H9 (cell line): Measurements from ENCODE around the gene CRACR2A. TPM values are rescaled to one million over a fixed set of nuclear protein-coding genes. Genes with fewer than 3 reads are reported as not detected.

ENCODE experiments used
- DNase-seq: peaks from one replicate; pipeline ENCODE4 v3.0.0-alpha.2; 2017
- H2AFZ ChIP-seq: one replicate; pipeline ENCODE4 v1.6.1; 2013; ENCODE audit warnings: mild to moderate bottlenecking, low read length, control low read depth, moderate library complexity
- H2AK5ac ChIP-seq: 2 replicates; pipeline ENCODE4 v1.6.1; 2013; ENCODE audit warnings: low read length, control low read depth, mixed read lengths; ENCODE audit not compliant: insufficient read length
- H2BK120ac ChIP-seq: one replicate; pipeline ENCODE4 v1.6.1; 2013; ENCODE audit warnings: low read depth, mild to moderate bottlenecking, low read length, control low read depth, inconsistent platforms; ENCODE audit not compliant: poor library complexity, severe bottlenecking
- H2BK12ac ChIP-seq: 2 replicates; pipeline ENCODE4 v1.6.1; 2013; ENCODE audit warnings: low read length, control low read depth, mixed read lengths, low read depth; ENCODE audit not compliant: insufficient read length
- H2BK15ac ChIP-seq: 2 replicates; pipeline ENCODE4 v1.6.1; 2013; ENCODE audit warnings: low read depth, low read length, control low read depth
- H2BK20ac ChIP-seq: one replicate; pipeline ENCODE4 v1.6.1; 2013; ENCODE audit warnings: low read depth, mild to moderate bottlenecking, low read length, control low read depth, inconsistent platforms; ENCODE audit not compliant: poor library complexity, severe bottlenecking
- H2BK5ac ChIP-seq: 2 replicates; pipeline ENCODE4 v1.6.1; 2013; ENCODE audit warnings: low read length, control low read depth, mixed read lengths; ENCODE audit not compliant: insufficient read length
- H3K14ac ChIP-seq: 2 replicates; pipeline ENCODE4 v1.6.1; 2013; ENCODE audit warnings: low read length, control low read depth; ENCODE audit not compliant: insufficient read depth
- H3K18ac ChIP-seq: 2 replicates; pipeline ENCODE4 v1.6.1; 2013; ENCODE audit warnings: low read depth, mild to moderate bottlenecking, mixed read lengths, low read length, control low read depth; ENCODE audit not compliant: insufficient read length
- H3K23ac ChIP-seq: 2 replicates; pipeline ENCODE4 v1.6.1; 2013; ENCODE audit warnings: low read length, control low read depth, mixed read lengths, low read depth; ENCODE audit not compliant: insufficient read length
- H3K23me2 ChIP-seq: 2 replicates; pipeline ENCODE4 v1.6.1; 2013; ENCODE audit warnings: low read depth, mild to moderate bottlenecking, mixed read lengths, low read length, control low read depth; ENCODE audit not compliant: insufficient read length, poor library complexity, severe bottlenecking
- H3K27ac ChIP-seq: 2 replicates; pipeline ENCODE4 v1.5.1; 2013; ENCODE audit warnings: low read length, control low read depth, mixed read lengths, low read depth; ENCODE audit not compliant: insufficient read length
- H3K27me3 ChIP-seq: 2 replicates; pipeline ENCODE4 v1.6.1; 2013; ENCODE audit warnings: low read length, control low read depth, inconsistent platforms; ENCODE audit not compliant: insufficient read depth
- H3K4ac ChIP-seq: 2 replicates; pipeline ENCODE4 v1.6.1; 2013; ENCODE audit warnings: low read depth, mild to moderate bottlenecking, control low read depth, inconsistent platforms, low read length, moderate library complexity
- H3K4me1 ChIP-seq: 2 replicates; pipeline ENCODE4 v1.6.1; 2013; ENCODE audit warnings: low read length, control low read depth, inconsistent platforms; ENCODE audit not compliant: insufficient read depth
- H3K4me2 ChIP-seq: 2 replicates; pipeline ENCODE4 v1.6.1; 2013; ENCODE audit warnings: low read length, control low read depth, mixed read lengths; ENCODE audit not compliant: insufficient read length, insufficient read depth
- H3K56ac ChIP-seq: 2 replicates; pipeline ENCODE4 v1.6.1; 2013; ENCODE audit warnings: low read depth, mild to moderate bottlenecking, mixed read lengths, low read length, control low read depth; ENCODE audit not compliant: insufficient read length
- H3K79me1 ChIP-seq: 2 replicates; pipeline ENCODE4 v1.6.1; 2013; ENCODE audit warnings: low read depth, mild to moderate bottlenecking, moderate library complexity, low read length, control low read depth, inconsistent platforms; ENCODE audit not compliant: insufficient read depth, poor library complexity, severe bottlenecking
- H3K79me2 ChIP-seq: 2 replicates; pipeline ENCODE4 v1.6.1; 2013; ENCODE audit warnings: low read length, control low read depth, inconsistent platforms; ENCODE audit not compliant: insufficient read depth
- H3K9ac ChIP-seq: 2 replicates; pipeline ENCODE4 v1.6.1; 2013; ENCODE audit warnings: low read length, control low read depth, mixed read lengths; ENCODE audit not compliant: insufficient read length; ENCODE audit errors: extremely low read depth
- H3K9me3 ChIP-seq: one replicate; pipeline ENCODE4 v1.6.1; 2013; ENCODE audit warnings: low read depth, low read length, inconsistent platforms; ENCODE audit not compliant: control insufficient read depth
- H3T11ph ChIP-seq: one replicate; pipeline ENCODE4 v1.6.1; 2013; ENCODE audit warnings: mild to moderate bottlenecking, low read length, control low read depth, inconsistent platforms
- H4K20me1 ChIP-seq: one replicate; pipeline ENCODE4 v1.6.1; 2013; ENCODE audit not compliant: control insufficient read depth, insufficient read length, insufficient read depth
- H4K5ac ChIP-seq: 2 replicates; pipeline ENCODE4 v1.6.1; 2013; ENCODE audit warnings: low read depth, mild to moderate bottlenecking, mixed read lengths, low read length, control low read depth; ENCODE audit not compliant: insufficient read length
- H4K8ac ChIP-seq: replicated peaks from 2 replicates; pipeline ENCODE4 v1.6.1; 2013; ENCODE audit warnings: low read length, control low read depth, mixed read lengths, low read depth; ENCODE audit not compliant: insufficient read length
- H4K91ac ChIP-seq: 2 replicates; pipeline ENCODE4 v1.6.1; 2013; ENCODE audit warnings: low read depth, mild to moderate bottlenecking, moderate library complexity, mixed read lengths, low read length, control low read depth; ENCODE audit not compliant: insufficient read length
- H3K27ac Mint-ChIP-seq, 3 experiments: 2 replicates in 2 of 3; 3 replicates in 1 of 3; pipeline ENCODE4 v1.8.0; 2020 to 2021; ENCODE audit warnings: mixed read lengths in 3 of 3, mild to moderate bottlenecking in 1 of 3, moderate library complexity in 1 of 3
- H3K27me3 Mint-ChIP-seq: 2 replicates; pipeline ENCODE4 v1.8.0; 2021; ENCODE audit warnings: low read depth, mild to moderate bottlenecking, moderate library complexity, mixed read lengths
- H3K36me3 Mint-ChIP-seq, 3 experiments: 2 replicates in 2 of 3; 3 replicates in 1 of 3; pipeline ENCODE4 v1.8.0; 2020 to 2021; ENCODE audit warnings: low read depth in 3 of 3, mixed read lengths in 3 of 3; ENCODE audit not compliant: insufficient read depth in 1 of 3
- H3K4me1 Mint-ChIP-seq, 2 experiments: 2 replicates each; pipeline ENCODE4 v1.8.0; 2020; ENCODE audit warnings: mixed read lengths in 2 of 2
- H3K4me3 Mint-ChIP-seq, 2 experiments: 2 replicates in 1 of 2; 3 replicates in 1 of 2; pipeline ENCODE4 v1.8.0; 2020 to 2021; ENCODE audit warnings: mild to moderate bottlenecking in 2 of 2, mixed read lengths in 2 of 2, moderate library complexity in 1 of 2
- H3K9me3 Mint-ChIP-seq, 2 experiments: 2 replicates in 1 of 2; 3 replicates in 1 of 2; pipeline ENCODE4 v1.8.0; 2020; ENCODE audit warnings: mild to moderate bottlenecking in 2 of 2, mixed read lengths in 2 of 2, moderate library complexity in 1 of 2
- CTCF ChIP-seq: fragments of 200-600 bp; sonication (generic); conservative IDR thresholded peaks from 3 replicates; pipeline ENCODE4 v1.8.0; 2021; ENCODE audit warnings: antibody characterized with exemption, mild to moderate bottlenecking
- WGBS: extraction: QIAGEN DNeasy Blood & Tissue Kit; methylation state at CpG from one replicate; pipeline ENCODE4 v1.1.7; 2013; ENCODE audit warnings: missing lambda C conversion rate, low lambda C conversion rate, mixed read lengths; ENCODE audit not compliant: insufficient read length; ENCODE audit errors: extremely low coverage; 5-methylcytosine and 5-hydroxymethylcytosine counted together
- total RNA-seq: library from RNA; stranded (reverse); gene quantifications from 2 replicates; pipeline ENCODE4 v1.2.1, GENCODE V29; 2021

The CRACR2A gene
- total RNA-seq, 1 experiment from 2014 or later: 2.0 TPM

GRCh38 chr12:3630111-3630510 lies 122.8 kb downstream of the CRACR2A start:
- Mint-ChIP-seq H3K4me3 (no peak overlapping the region), H3K27ac (no peak overlapping the region; a peak in 1 of 7 replicates), H3K9me3 (no peaks in the 10 kb centered on the region), H3K36me3 (no peaks in the 10 kb centered on the region), H3K27me3 (no peaks in the 10 kb centered on the region; the same call in none of the 2 replicates), H3K4me1 (peaks cover 6 to 18% of the 10 kb centered on the region in 2 experiments)
- WGBS: no CpG with 5 or more reads among the region's 8 CpGs
- no peak overlapping the region for H2AK5ac ChIP-seq
- no peaks in the 10 kb centered on the region for H3K23me2 ChIP-seq
- no peak overlapping the region for H2BK120ac ChIP-seq
- no peak overlapping the region for H3K56ac ChIP-seq
- H2BK15ac ChIP-seq: no peak overlapping the region
- no peaks in the 10 kb centered on the region for H4K20me1 ChIP-seq
- no peak overlapping the region for H3K27ac ChIP-seq
- no peak overlapping the region for H3K9ac ChIP-seq
- H2BK12ac ChIP-seq: no peak overlapping the region
- no peaks in the 10 kb centered on the region for H3K9me3 ChIP-seq
- H3K27me3 ChIP-seq: no peaks in the 10 kb centered on the region
- no peak overlapping the region for H2AFZ ChIP-seq
- H3K23ac ChIP-seq: no peak overlapping the region
- no peak overlapping the region for H4K91ac ChIP-seq
- TF ChIP-seq CTCF: no peak
- H2BK20ac ChIP-seq: no peak overlapping the region
- H4K8ac ChIP-seq: no peak overlapping the region
- H3K18ac ChIP-seq: no peak overlapping the region
- no peaks in the 10 kb centered on the region for H3K79me2 ChIP-seq
- H3T11ph ChIP-seq: no peak overlapping the region
- no peak overlapping the region for H3K4ac ChIP-seq
- no peaks in the 10 kb centered on the region for H3K79me1 ChIP-seq
- H4K5ac ChIP-seq: no peak overlapping the region
- no peak overlapping the region for H3K14ac ChIP-seq
- DNase-seq: no peak
- H2BK5ac ChIP-seq: no peak overlapping the region
- no peak overlapping the region for H3K4me2 ChIP-seq
- no peaks in the 10 kb centered on the region; the same call in 1 of the 2 replicates for H3K4me1 ChIP-seq
